A673 (cell line): ENCODE results near the gene DARS1. TPM values are rescaled to one million over a fixed set of nuclear protein-coding genes. Genes with fewer than 3 reads are reported as not detected.

Experiments used
- BruUV-seq: library from RNA; stranded (reverse); fragments of 400-500 nt; replicated peaks from 2 replicates; lab custom pipeline; 2021; lab: Mats Ljungman, UMichigan
- CTCF ChIA-PET: fragments of 300-600 bp; sonication (Branson Sonifier 250); formaldehyde crosslinking; loops from one replicate; lab custom pipeline; 2022; ENCODE audit warnings: antibody characterized with exemption; lab: Charles Lee
- POLR2A ChIA-PET: fragments of 300-600 bp; sonication (Branson Sonifier 250); formaldehyde crosslinking; loops from one replicate; lab custom pipeline; 2022; ENCODE audit warnings: antibody characterized with exemption; ENCODE audit not compliant: low non-redundant PET; lab: Charles Lee
- DNase-seq: peaks from one replicate; pipeline ENCODE4 v3.0.0-alpha.2; 2015; ENCODE audit warnings: low spot score
- H3K27ac ChIP-seq: fragments of 200-600 bp; sonication (generic); 2 replicates; pipeline ENCODE4 v1.5.1; 2016; ENCODE audit warnings: mixed run types, low read depth, mild to moderate bottlenecking, mixed read lengths, antibody characterized with exemption, low read length; ENCODE audit not compliant: poor library complexity, severe bottlenecking
- H3K27me3 ChIP-seq: fragments of 200-600 bp; sonication (generic); replicated peaks from 2 replicates; pipeline ENCODE4 v1.6.1; 2017; ENCODE audit warnings: mixed run types, low read depth, mild to moderate bottlenecking, mixed read lengths, antibody characterized with exemption, low read length; ENCODE audit not compliant: insufficient read depth, poor library complexity
- H3K36me3 ChIP-seq: fragments of 200-600 bp; sonication (generic); 2 replicates; pipeline ENCODE4 v1.6.1; 2016; ENCODE audit warnings: mixed run types, mild to moderate bottlenecking, mixed read lengths, antibody characterized with exemption, low read length; ENCODE audit not compliant: insufficient read depth, poor library complexity, severe bottlenecking
- H3K4me1 ChIP-seq: fragments of 200-600 bp; sonication (generic); 2 replicates; pipeline ENCODE4 v1.6.1; 2017; ENCODE audit warnings: mixed run types, mild to moderate bottlenecking, mixed read lengths, antibody characterized with exemption, low read length; ENCODE audit not compliant: insufficient read depth, poor library complexity, severe bottlenecking
- H3K4me3 ChIP-seq: fragments of 200-600 bp; sonication (generic); 2 replicates; pipeline ENCODE4 v1.5.1; 2016; ENCODE audit warnings: low read depth, mixed run types, mild to moderate bottlenecking, mixed read lengths, low read length; ENCODE audit not compliant: poor library complexity, severe bottlenecking
- H3K9me3 ChIP-seq: fragments of 200-600 bp; sonication (generic); 2 replicates; pipeline ENCODE4 v1.6.1; 2016; ENCODE audit warnings: mixed run types, low read depth, mild to moderate bottlenecking, mixed read lengths, antibody characterized with exemption, low read length; ENCODE audit not compliant: poor library complexity, severe bottlenecking
- CTCF ChIP-seq: fragments of 300-800, 200-600 bp; sonication (generic); conservative IDR thresholded peaks from 2 replicates; pipeline ENCODE4 v1.5.1; 2017; ENCODE audit warnings: low read depth, mild to moderate bottlenecking, antibody characterized with exemption, low read length, moderate library complexity, mixed read lengths
- EZH2 ChIP-seq: fragments of 200-600 bp; sonication (generic); IDR thresholded peaks from 2 replicates; pipeline ENCODE4 v1.6.1; 2017; ENCODE audit warnings: borderline replicate concordance, low read depth, mild to moderate bottlenecking, mixed read lengths, antibody characterized with exemption, low read length; ENCODE audit not compliant: poor library complexity, severe bottlenecking
- intact Hi-C: fragments of 100-400 bp; cut with micrococcal nuclease; formaldehyde crosslinking; loops from one replicate; pipeline ENCODE4 v1.10.0; 2022; ENCODE audit not compliant: unreplicated experiment
- total RNA-seq: library from RNA; stranded (reverse); gene quantifications from 2 replicates; pipeline ENCODE4 v1.2.3, GENCODE V29; 2021

The DARS1 gene
- total RNA-seq, 1 experiment from 2014 or later = 63.6 TPM

GRCh38 chr2:136013136-136013685 lies 27.8 kb upstream of the DARS1 start:
- POLR2A ChIA-PET = interaction anchor here (0.6 kb wide), 1 partner anchor 99 kb away, joined by 3 read pairs; no protein-coding TSS in a partner anchor
- intact Hi-C loops = no loop called here
- no peak for DNase-seq
- CTCF ChIA-PET = no interaction called here
- BruUV-seq = no TSS peak
- H3K4me1 ChIP-seq = no peaks in the 10 kb centered on the region
- H3K27ac ChIP-seq = no peak overlapping the region
- H3K36me3 ChIP-seq = no peaks in the 10 kb centered on the region
- no peaks in the 10 kb centered on the region for H3K9me3 ChIP-seq
- TF ChIP-seq EZH2 (no peak), CTCF (no peak)
- H3K27me3 ChIP-seq = peaks cover 7% of the 10 kb centered on the region
- no peak overlapping the region for H3K4me3 ChIP-seq

GRCh38 chr2:136012315-136012714 lies 26.9 kb upstream of the DARS1 start:
- no peaks in the 10 kb centered on the region for H3K9me3 ChIP-seq
- H3K4me1 ChIP-seq = no peaks in the 10 kb centered on the region
- no TSS peak for BruUV-seq
- POLR2A ChIA-PET = no interaction called here
- no peak for TF ChIP-seq CTCF
- no peak for TF ChIP-seq EZH2
- CTCF ChIA-PET = no interaction called here
- intact Hi-C loops = no loop called here
- H3K36me3 ChIP-seq = no peaks in the 10 kb centered on the region
- H3K4me3 ChIP-seq = no peak overlapping the region
- DNase-seq = no peak
- no peak overlapping the region for H3K27ac ChIP-seq
- H3K27me3 ChIP-seq = peaks cover 7% of the 10 kb centered on the region

GRCh38 chr2:136010126-136010525 lies 24.7 kb upstream of the DARS1 start:
- no TSS peak for BruUV-seq
- Histone ChIP-seq H3K4me1 (no peaks in the 10 kb centered on the region), H3K36me3 (no peaks in the 10 kb centered on the region), H3K9me3 (no peaks in the 10 kb centered on the region), H3K27me3 (no peaks in the 10 kb centered on the region), H3K27ac (no peak overlapping the region), H3K4me3 (no peak overlapping the region)
- TF ChIP-seq EZH2 (no peak), CTCF (no peak)
- ChIA-PET POLR2A (no interaction called here), CTCF (no interaction called here)
- intact Hi-C loops = no loop called here
- DNase-seq = no peak
